GM19324 (cell line): ENCODE measurements around the gene EXOC6B.

Experiments
- ATAC-seq: cut with Tn5 transposase; IDR thresholded peaks from one replicate; pipeline ENCODE4 v1.9.1; 2021; ENCODE audit warnings: mild to moderate bottlenecking, moderate library complexity; ENCODE audit not compliant: unreplicated experiment, low FRiP score

The EXOC6B gene

DNA sequence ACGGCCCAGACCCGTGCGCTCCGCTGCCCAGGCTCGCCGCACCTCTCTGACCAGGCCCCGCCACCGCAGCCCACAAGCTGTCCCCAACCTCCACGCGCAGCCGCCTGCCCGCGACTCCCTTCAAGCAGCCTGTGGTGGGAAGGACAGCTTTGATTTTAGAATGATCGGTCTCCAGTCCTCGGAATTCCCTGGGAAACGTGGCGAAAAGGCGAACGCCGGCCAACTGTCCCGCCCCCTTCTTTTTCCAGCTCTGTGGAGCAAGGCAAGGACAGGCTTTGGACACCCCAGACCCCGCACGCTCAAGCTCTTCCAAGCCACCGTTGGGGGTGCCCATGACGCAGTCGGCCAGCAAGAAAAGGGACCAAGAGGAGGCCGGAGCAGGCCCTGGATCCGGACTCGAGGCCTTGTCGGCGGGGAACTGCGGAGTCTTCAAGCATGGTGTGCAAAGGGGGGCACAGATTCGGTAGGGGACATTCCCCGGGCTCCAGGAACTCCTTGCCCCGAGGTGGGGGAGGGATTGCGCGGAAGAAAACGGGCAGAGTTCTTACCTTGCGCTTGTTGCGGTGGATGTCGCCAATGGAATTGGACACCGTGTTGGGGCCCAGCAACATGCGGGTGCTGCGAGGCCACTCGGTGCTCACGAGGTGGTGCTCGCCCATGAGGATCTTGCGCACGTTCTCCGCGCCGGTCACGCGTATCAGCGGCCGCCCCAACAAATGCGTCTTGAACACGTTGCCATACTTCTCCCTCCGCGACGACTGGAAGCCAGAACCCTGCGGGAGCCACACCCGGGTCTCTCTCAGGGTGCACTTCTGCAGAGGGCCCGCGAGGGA, 682.2 kb downstream of the EXOC6B start:
- no peak for ATAC-seq

DNA sequence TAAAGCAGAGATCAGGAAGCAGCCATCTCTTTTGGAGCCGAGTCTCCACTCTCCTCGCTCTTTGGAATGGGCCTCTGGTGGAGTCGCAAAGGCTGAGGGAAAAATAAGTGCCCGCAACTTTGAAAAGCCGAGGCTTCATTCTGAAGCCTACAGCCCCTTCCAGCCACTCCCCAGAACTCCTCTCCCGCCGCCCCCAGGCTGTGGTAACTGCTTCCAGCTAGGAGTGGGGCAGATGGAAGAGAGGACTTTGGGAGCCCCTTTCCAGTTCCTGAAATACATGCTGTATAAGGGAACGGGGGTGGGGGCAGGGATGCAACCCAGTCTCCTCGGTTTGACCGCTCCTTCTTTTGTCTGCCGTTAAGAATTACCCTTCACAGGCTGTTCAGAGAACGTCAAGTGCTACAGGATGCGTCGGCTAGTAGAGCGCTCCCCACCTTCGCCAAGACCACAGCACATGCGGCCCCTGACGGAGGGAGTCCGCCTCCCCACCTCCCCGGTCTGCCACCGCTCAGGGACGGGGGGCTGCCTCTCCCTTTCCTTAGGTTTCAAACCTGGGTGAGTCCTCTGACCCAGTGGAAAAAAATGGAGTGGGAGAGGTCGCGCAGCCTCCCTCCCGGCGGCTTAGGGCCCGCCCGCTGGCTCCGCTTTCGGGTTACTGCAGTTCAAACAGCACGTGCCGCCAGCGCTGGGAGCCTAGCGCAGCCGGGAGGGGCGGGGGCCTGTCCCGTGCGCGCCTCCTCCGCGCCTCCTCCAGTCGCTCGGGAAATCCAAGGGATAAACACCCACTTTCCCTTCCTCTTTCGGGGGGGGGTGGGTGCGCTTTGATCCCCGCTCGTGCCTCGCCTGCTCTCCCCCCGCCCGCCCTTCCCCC, 683.0 kb downstream of the EXOC6B start:
- ATAC-seq, result no peak

DNA sequence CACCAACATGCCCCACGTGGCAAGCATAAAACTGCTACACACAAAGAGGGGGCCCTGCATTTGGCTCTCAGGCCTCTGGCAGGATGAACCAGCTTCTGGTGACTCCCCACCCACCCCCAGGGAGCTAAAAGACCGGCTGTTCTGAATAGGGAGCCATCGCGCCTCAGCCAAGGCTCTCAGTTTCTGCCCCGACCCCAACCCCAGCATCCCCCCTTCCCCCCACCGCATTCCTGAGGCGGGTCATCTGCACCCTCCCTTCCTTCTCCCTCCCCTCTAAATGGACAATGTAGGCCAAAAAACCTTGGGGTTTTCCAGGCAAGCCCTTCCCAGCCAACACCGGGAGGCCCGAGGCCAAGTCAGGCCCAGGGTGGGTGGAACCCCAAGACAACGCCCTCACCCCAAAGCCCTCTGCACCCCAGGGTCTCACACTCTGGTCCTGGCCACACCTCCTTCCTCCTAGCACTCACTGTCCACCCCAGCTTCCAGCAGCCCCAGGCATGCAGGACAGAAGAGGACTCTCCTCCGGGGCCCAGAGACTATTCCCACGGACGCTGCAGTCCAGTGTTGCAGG, 683.9 kb downstream of the EXOC6B start:
- no peak for ATAC-seq

DNA sequence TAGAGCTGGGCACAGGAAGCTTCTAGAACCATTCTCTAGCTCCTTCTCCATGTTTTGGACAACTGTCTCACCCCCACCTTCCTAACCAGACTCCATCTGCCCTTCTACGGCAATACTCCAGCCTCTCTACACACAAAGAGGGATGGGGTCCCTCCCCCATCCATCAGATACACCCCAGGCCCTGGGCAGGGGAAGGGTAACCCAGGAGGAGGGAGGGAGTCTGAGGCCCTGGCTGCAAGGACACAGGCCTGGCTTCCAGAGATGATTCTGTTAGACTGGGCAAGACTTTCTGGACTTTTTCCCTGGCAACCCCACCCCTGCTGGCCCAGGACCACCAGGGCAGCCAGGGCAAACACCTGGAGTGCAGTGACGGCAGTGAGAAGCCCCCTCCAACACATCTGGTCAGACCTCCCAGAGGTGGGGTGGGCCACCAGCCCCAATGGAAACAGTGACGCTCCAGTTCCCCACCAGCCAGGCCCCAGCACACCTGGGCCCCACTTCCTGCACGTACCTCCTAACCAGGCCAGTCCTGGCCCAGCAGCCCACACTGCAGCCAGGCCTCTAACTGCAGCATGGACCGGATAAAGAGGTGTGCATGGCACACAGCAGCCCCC, 684.7 kb downstream of the EXOC6B start:
- ATAC-seq, result no peak

DNA sequence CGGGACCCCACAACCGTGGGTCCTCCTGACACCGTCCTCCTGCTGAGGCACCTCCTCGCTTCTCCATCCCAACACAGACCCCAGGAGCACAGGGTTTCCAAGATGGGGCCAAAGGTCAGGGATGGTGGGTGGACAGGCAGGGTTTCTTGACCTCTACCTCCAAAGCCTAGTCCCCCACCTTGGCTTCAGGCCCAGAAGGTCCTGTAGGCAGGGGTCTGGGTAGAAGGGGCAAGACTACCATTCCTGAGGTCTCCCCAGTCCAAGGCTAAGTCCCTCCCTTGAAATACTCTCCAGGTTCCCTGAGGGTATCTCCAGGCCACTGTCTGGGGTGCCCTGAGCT, 685.2 kb downstream of the EXOC6B start:
- ATAC-seq, result no peak

DNA sequence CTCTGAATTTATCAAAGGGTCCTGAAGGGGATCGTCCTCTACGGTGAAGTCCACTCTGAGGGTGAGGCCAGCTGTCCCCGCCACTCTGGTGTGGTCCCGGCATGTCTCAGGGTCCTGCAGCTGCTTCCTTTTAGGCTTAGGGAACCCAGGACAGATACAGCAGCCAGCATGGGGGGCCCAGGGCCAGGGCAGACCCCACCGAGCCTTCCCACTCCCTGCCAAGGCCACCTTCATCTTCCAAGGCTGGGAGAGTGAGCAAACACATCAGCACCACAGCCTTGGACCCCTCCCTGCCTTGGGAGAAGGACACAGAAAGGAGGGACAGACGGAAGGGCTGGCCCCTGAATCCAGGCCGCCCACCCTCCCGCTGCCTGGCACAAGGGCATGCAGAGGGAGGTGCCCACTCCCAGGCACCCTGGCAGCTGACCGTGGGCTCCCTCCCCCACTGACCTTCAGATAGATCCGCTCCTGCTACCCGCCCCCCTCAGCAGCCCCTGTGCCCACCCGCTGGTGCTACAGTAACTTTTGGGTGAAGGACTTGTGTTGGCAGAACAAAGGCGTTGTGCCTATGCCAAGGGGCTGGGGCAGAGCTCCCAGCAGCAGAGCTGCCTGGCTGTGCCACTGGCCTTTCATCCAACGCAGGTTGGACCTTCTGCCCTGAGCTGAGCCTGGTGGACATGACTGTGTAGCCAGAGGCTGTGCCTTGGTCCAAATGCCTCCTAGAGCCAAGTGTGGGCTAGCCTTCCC, 685.8 kb downstream of the EXOC6B start:
- ATAC-seq, result no peak

DNA sequence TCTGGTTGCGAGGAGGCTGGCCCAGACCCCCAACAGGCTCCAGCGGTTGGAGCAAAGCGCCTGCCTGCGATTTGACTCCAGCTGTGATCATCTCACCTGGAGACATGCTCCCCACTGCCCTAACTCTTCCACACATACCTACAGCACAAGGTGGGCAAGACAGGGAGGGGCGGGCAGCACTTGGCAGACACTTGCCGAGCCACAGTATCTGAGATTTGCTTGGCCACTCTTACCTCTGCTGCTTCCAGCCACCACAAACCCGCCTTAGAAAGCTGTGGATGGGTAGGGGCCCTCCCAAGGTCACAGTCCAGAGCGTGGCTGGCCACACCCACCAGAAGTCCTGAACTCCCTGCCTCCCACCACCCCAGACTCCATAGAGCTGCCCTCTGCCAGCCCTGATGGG, 686.4 kb downstream of the EXOC6B start:
- ATAC-seq, result no peak

DNA sequence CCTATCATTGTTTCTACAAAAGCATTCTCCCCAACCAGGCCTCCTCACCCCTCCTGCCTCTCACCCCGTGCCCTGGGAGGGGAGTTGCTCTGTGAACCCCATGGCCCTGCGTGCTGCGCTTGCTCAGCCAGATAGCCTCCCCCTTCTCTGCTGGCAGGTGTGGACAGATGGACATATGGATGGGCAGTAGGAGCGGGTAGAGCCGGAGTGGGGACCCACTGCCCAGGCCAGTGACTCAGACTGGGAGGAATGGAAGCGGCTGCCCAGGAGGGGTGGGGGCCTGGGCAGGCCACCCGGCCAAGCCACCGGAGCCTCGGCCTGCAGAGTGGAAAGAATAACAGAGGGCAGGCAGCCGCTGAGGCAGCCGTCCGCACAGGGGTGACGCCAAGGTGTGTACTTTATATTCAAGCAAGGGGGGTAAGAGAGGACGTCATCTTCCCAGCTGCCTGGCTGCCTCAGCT, 686.9 kb downstream of the EXOC6B start:
- ATAC-seq, result no peak

DNA sequence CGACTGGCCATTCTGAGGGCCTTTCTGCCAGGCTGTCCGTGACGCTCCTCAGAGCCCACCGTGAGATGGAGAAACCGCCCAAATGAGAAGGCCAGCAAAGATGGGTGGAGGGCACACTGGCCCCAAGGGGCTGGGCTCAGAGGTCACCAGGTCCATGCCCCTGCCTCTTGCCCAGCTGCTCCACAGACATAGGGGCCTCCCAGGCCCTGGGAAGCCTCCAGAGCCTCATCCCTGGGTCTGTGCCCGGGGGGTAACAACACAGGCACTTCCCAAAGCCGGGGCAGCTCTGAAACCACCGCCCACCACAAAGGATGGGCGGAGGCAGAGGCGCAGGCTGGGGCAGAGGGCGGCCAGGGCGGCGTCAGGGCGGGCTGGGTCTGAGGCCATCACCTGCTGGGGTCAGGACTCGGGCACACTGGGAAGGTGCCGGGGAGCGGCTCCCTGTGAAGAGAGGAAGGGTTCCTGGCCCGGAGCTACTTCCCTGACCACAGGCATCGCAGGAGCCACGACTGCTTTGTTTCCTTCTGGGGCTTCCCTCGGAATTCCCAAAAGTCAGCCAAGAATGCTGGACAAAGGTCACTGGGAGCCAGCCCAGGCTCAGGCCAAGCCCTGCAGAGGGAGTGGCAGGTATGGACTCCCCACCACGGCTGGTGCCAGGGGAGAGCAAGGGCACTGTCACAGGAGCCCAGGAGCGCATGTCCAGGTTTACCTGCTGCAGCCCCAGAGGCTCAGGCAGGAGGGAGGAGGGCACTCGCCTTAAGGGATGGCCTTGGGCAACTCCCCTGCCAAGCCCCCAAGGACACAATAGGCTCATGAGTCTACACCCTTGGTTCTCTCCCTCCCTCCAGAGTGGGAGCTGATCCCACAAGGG, 687.6 kb downstream of the EXOC6B start:
- no peak for ATAC-seq

DNA sequence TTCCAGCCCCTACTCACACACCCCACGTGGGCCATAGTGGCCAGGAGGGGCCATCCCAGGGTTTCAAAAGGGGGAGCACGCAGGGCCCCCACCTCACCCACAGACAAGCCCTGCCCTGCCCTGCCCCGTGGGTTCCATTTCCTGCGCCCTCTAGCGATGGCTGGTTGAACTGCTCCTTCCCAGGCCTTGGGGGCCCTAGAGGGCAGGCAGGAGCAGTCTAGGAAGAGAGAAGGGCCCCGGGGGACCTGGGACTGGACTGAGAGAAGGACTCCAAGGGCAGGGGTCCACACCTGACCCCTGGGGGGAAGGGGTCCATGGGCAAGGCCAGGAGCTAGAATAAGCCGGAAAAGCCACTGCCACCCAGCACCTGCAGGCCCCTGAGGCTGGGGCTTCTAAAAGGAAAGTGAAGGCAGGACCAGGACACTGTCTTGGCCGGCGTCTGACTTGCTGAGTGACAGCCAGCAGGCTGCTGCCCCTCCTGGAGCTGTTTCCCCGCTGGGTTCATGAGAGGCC, 688.3 kb downstream of the EXOC6B start:
- ATAC-seq, result peak; percentile 81

DNA sequence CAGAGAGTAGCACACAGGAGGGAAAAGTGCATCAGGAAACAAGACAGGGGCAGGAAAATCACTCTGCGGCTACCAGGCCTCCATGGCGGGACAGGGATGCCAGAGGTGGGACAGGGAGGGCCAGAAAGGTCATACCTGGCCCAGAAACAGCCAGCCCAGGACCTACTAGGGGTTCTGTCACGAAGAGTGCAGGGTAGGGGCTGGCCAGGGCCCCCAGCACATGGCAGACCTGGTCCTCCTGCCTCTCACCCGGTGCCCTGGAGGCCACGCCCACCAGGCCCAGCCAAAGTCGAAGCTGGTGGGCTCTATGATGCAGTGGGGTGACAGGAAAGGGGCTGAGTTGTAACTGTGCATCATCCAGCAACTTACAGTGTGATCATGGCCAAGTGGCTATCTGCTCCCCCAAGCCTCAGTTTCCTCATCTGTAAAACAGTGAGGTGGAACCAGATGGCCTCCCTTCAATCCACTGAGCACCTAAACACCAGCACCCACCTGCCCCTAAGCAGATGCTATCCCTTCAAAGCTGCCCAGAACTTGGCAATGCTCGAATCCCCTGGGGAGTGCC, 688.8 kb downstream of the EXOC6B start:
- ATAC-seq, result peak; percentile 9

DNA sequence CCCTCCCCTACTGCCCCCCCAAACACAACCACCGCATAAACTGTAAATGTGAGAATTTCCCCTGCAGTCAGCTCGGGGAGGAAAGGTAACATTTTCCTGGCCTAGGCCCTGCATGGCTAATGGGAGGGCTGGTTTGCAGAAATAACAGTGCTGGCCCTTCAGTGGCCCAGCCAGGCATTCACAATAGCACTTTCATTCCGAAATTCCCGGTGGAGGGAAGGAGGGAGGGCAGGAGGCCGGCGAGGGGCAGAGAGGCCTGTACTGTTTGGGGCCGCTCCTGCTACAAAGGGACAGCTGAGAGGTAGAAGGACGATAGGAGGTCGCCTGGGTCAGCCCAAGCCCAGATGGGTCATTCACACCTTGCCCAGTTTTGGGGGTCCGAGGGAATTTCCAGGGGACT, 689.5 kb downstream of the EXOC6B start:
- ATAC-seq, result no peak

DNA sequence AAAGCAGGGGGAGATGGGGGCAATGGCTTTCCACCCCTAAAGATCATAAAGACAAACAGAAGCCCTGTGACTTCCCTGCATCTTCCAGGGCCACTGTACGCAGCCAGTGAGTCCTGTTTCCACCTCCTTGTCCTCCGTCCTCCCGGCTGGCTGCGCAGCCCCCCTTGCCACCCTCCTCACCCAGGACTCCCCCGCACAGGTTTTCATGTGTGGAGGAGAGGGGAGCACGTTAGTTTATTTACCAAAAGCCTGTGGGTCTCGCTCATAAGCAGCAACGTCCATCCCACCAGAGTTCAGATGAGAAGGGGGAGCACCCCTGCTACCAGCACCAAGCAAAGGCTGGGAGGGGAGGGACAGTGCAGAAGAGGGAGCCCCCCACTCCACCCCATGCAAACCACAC, 689.9 kb downstream of the EXOC6B start:
- no peak for ATAC-seq

DNA sequence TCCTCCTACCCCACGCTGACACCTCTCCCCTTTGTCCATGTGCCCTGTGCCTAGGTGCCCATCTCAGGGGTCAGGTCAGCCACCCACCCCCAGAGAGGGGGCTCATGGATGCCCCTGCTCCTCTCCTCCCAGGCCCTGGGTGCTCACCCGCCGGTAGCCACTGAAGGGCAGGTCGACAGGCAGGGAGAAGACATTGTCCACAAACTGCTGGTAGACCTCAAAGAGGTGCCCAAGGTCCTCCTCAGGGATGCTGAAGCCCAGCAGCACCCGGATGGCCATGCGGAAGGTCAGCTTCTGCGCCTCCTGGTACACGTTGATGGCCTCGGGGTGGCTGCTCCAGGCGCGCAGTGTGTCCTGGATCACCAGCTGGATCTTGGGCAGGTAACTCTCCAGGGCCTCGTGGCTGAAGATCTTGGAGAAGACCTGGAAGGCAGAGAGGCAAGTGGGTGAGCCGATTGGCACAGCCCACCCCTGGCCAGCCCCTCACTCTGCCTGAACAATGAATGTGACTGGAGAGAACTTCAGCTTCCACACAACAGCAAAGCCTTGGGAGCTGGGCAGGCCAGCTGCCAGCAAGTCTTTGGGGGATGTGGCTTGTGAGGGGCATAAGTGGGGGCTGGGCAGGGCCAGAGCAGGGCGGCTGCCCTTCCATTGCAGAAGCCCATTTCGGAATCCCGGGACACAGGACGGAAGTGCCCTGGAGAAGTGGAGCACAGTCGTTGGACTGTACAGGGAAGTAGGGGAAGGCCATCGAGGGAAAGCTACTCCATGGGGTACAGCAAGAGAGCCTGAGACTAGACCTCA, 690.6 kb downstream of the EXOC6B start:
- ATAC-seq, result no peak

DNA sequence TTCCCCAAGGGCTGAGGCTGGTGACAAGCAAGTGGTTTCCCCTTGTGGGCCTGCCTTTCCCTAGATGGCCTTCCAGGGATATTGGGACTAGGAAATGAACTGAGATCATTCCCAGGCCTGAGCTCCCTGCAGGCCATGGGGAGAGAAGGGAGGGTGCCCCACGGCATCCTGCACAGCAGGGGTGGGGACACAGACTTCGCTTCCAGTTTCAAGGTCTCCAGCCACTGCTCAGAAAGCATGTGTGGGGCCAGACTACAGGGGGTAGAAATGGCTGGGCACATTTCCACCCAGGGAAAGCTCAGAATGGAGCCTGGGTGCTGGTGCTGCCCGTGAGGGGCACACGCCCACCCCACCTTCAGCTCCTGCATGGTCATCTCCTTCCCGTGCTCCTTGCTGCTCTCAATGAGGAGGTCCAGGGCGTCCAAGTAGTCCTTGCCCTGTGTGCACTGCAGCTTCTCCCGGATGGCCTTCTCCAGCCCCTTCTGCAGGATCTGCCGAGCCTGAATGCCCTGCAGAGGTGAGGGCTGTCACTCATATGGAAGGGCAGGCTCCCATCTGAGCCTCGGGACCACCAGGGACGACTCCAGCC, 691.3 kb downstream of the EXOC6B start:
- no peak for ATAC-seq

DNA sequence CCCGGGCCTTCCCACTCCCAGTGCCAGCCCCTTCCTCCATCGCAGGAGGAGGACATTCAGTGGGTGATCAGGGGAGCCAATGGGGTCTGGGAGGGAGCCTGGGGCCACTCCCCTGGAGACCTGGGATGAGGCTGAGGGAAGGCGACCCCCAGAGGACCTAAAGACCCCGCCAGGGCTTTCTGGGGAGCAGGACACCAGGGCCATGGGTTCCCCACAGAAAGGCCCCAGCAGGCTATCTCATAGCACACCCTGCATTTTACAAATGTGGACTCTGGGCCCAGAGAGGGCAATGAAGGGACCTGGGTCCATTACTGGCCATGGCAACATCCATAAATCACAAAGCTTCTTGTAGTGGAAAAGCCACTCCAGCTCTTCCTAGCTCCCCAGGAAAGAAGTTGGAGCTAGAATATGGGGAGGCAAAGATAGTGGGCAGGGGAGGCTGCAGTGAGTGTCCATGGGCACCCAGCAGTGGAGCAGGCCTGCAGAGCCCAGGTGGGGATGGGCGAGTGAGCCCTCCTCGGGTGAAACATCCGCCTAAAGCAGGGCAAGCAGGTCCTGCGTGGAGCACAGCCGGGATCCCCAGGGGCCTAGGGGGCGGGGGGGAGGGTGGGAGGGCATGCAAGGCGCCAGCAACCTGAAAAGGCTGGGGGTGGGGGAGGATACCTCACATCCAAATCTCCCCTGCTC, 692.0 kb downstream of the EXOC6B start:
- ATAC-seq, result no peak
